Uterus (tissue), 4 donors: ENCODE results near the gene UBE3A. TPM values are rescaled to one million over a fixed set of nuclear protein-coding genes. Genes with fewer than 3 reads are reported as not detected.

Experiments used
- DNase-seq, 2 donors: peaks; one replicate each; pipeline ENCODE4 v3.0.0-alpha.2; 2019 to 2020
- H3K27ac ChIP-seq, 2 donors: fragments of 200-600 bp; sonication (generic); 1 replicate in 1 of 2; 2 replicates in 1 of 2; pipeline ENCODE4 v1.5.1; 2016 to 2018
- H3K27me3 ChIP-seq, 2 donors: fragments of 200-600 bp; sonication (generic); one replicate each; pipeline ENCODE4 v1.5.1; 2018 to 2019; ENCODE audit warnings: control low read depth in 1 of 2
- H3K36me3 ChIP-seq, 2 donors: fragments of 200-600 bp; sonication (generic); one replicate each; pipeline ENCODE4 v1.5.1; 2019; ENCODE audit warnings: control low read depth in 1 of 2
- H3K4me1 ChIP-seq, 2 donors: fragments of 200-600 bp; sonication (generic); one replicate each; pipeline ENCODE4 v1.5.1; 2018 to 2019; ENCODE audit warnings: control low read depth in 1 of 2
- H3K4me3 ChIP-seq, 2 donors: fragments of 200-600 bp; sonication (generic); 1 replicate in 1 of 2; 2 replicates in 1 of 2; pipeline ENCODE4 v1.5.1; 2018 to 2019; ENCODE audit warnings: mild to moderate bottlenecking in 1 of 2
- H3K9me3 ChIP-seq, 2 donors: fragments of 200-600 bp; sonication (generic); one replicate each; pipeline ENCODE4 v1.5.1; 2019; ENCODE audit warnings: control low read depth in 1 of 2
- CTCF ChIP-seq, 4 experiments: fragments of 200-600 bp in 2 of 4; fragments of 450-650 bp in 2 of 4; sonication (generic) in 2 of 4; IDR thresholded peaks; one replicate each; pipeline ENCODE4 v1.5.1; 2016 to 2019; ENCODE audit warnings: antibody characterized with exemption in 4 of 4, mild to moderate bottlenecking in 2 of 4, moderate library complexity in 1 of 4
- POLR2A ChIP-seq, 2 donors: fragments of 450-650 bp; IDR thresholded peaks; one replicate each; pipeline ENCODE4 v1.6.1; 2016; ENCODE audit warnings: antibody characterized with exemption in 2 of 2, mild to moderate bottlenecking in 1 of 2, moderate library complexity in 1 of 2
- intact Hi-C: fragments of 100-400 bp; cut with DNase I; formaldehyde crosslinking; loops from one replicate; pipeline ENCODE4 v1.15.1; 2023; ENCODE audit warnings: low total_unique reads
- total RNA-seq, 4 donors: library from RNA; depleted of rRNA in 3 of 4; stranded (reverse); fragments of >200 nt in 3 of 4; gene quantifications; one replicate each; pipeline versions ENCODE4 v1.1.0 to v1.2.4, GENCODE V29; 2014 to 2023
- donor health status: DM: yes; HTN: yes; CAD: no.

Gene UBE3A
- total RNA-seq, 4 donors from 2014 or later: 59.7 to 180 (median 127) TPM

- no peaks in the 10 kb centered on the region for H3K9me3 ChIP-seq
- no peak overlapping the region for H3K27ac ChIP-seq
- TF ChIP-seq CTCF (IDR thresholded peaks at IDR 0.05) (no peak), POLR2A (IDR thresholded peaks at IDR 0.05) (no peak)
- intact Hi-C loops: no loop called here
- no peaks in the 10 kb centered on the region for H3K27me3 ChIP-seq
- H3K4me3 ChIP-seq: no peak overlapping the region
- no peak for DNase-seq
- H3K4me1 ChIP-seq: no peaks in the 10 kb centered on the region
- H3K36me3 ChIP-seq: no peaks in the 10 kb centered on the region
These were observed 92.9 kb downstream of the UBE3A start for GRCh38 chr15:25345943-25346342.

- intact Hi-C loops: no loop called here
- Histone ChIP-seq H3K4me1 (no peaks in the 10 kb centered on the region), H3K9me3 (no peaks in the 10 kb centered on the region), H3K27me3 (no peaks in the 10 kb centered on the region), H3K27ac (no peak overlapping the region), H3K4me3 (no peak overlapping the region), H3K36me3 (no peaks in the 10 kb centered on the region)
- no peak for TF ChIP-seq POLR2A (IDR thresholded peaks at IDR 0.05)
- no peak for TF ChIP-seq CTCF (IDR thresholded peaks at IDR 0.05)
- no peak for DNase-seq
These were observed 96.2 kb downstream of the UBE3A start for GRCh38 chr15:25342629-25343028.

- intact Hi-C loops: no loop called here
- no peak for TF ChIP-seq CTCF (IDR thresholded peaks at IDR 0.05)
- no peak for TF ChIP-seq POLR2A (IDR thresholded peaks at IDR 0.05)
- no peak for DNase-seq
- H3K27me3 ChIP-seq: no peaks in the 10 kb centered on the region
- H3K4me3 ChIP-seq: no peak overlapping the region
- no peaks in the 10 kb centered on the region for H3K36me3 ChIP-seq
- no peaks in the 10 kb centered on the region for H3K9me3 ChIP-seq
- H3K4me1 ChIP-seq: no peaks in the 10 kb centered on the region
- no peak overlapping the region for H3K27ac ChIP-seq
These were observed 99.4 kb downstream of the UBE3A start for GRCh38 chr15:25339431-25339830.

- intact Hi-C loops: no loop called here
- TF ChIP-seq POLR2A (IDR thresholded peaks at IDR 0.05) (no peak), CTCF (IDR thresholded peaks at IDR 0.05) (no peak)
- H3K36me3 ChIP-seq: no peaks in the 10 kb centered on the region
These were observed 103.5 kb downstream of the UBE3A start for GRCh38 chr15:25335279-25335678.

GRCh38 chr15:25333049-25333448 is 105.8 kb downstream of the UBE3A start:
- Histone ChIP-seq H3K9me3 (no peaks in the 10 kb centered on the region), H3K36me3 (no peaks in the 10 kb centered on the region), H3K4me1 (no peaks in the 10 kb centered on the region), H3K27ac (no peak overlapping the region), H3K27me3 (no peaks in the 10 kb centered on the region), H3K4me3 (no peak overlapping the region)
- TF ChIP-seq POLR2A (IDR thresholded peaks at IDR 0.05): no peak
- no peak for TF ChIP-seq CTCF (IDR thresholded peaks at IDR 0.05)
- intact Hi-C loops: no loop called here
- no peak for DNase-seq

More at GRCh38 chr15:25335279-25335678, 103.5 kb downstream of the UBE3A start:
- DNase-seq: no peak
- Histone ChIP-seq H3K27me3 (no peaks in the 10 kb centered on the region), H3K9me3 (no peaks in the 10 kb centered on the region), H3K27ac (no peak overlapping the region), H3K4me1 (no peaks in the 10 kb centered on the region), H3K4me3 (no peak overlapping the region)
